ENCODE results near the gene COL15A1.

DNA sequence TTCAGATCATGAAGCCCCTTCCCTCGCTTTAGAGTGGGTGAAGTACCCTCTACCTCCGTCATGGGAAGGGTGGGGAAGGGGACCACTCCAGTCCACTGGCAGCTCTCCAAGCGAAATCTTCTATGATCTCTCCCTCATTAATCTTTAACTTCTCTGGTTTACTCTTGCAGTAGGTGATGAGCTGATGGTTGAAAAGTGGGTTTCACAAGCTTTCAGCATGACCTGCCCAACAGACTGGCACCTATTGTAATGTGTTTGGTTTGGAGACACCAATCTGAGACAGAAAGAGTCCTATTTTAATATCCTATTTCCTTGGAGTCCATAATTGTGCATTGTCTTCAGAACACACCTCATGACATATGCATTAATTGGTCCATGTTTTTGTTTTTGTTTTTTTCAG is 90.4 kb downstream of the COL15A1 start:
- TF ChIP-seq, protein P1, sequence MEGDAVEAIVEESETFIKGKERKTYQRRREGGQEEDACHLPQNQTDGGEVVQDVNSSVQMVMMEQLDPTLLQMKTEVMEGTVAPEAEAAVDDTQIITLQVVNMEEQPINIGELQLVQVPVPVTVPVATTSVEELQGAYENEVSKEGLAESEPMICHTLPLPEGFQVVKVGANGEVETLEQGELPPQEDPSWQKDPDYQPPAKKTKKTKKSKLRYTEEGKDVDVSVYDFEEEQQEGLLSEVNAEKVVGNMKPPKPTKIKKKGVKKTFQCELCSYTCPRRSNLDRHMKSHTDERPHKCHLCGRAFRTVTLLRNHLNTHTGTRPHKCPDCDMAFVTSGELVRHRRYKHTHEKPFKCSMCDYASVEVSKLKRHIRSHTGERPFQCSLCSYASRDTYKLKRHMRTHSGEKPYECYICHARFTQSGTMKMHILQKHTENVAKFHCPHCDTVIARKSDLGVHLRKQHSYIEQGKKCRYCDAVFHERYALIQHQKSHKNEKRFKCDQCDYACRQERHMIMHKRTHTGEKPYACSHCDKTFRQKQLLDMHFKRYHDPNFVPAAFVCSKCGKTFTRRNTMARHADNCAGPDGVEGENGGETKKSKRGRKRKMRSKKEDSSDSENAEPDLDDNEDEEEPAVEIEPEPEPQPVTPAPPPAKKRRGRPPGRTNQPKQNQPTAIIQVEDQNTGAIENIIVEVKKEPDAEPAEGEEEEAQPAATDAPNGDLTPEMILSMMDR (IDR thresholded peaks at IDR 0.05; ENCODE audit: low read depth, low read length, poor library complexity, severe bottlenecking) = no peak
- TF ChIP-seq EZH2phosphoT487 (IDR thresholded peaks at IDR 0.05; ENCODE audit: borderline replicate concordance, low read length) = no peak
